GM23248 (cell line): ENCODE data around the gene PRR29.

Experiments
- EZH2 ChIP-seq: fragments of 200-600 bp; sonication (generic); IDR thresholded peaks from 2 replicates; pipeline ENCODE4 v1.6.1; 2018; ENCODE audit warnings: antibody characterized with exemption, mild to moderate bottlenecking; ENCODE audit not compliant: insufficient read depth, poor library complexity, severe bottlenecking
- EZH2phosphoT487 ChIP-seq: fragments of 200-600 bp; sonication (generic); IDR thresholded peaks from 2 replicates; pipeline ENCODE4 v1.6.1; 2018; ENCODE audit warnings: antibody characterized with exemption, moderate library complexity, mild to moderate bottlenecking, low read depth; ENCODE audit not compliant: insufficient read depth

DNA sequence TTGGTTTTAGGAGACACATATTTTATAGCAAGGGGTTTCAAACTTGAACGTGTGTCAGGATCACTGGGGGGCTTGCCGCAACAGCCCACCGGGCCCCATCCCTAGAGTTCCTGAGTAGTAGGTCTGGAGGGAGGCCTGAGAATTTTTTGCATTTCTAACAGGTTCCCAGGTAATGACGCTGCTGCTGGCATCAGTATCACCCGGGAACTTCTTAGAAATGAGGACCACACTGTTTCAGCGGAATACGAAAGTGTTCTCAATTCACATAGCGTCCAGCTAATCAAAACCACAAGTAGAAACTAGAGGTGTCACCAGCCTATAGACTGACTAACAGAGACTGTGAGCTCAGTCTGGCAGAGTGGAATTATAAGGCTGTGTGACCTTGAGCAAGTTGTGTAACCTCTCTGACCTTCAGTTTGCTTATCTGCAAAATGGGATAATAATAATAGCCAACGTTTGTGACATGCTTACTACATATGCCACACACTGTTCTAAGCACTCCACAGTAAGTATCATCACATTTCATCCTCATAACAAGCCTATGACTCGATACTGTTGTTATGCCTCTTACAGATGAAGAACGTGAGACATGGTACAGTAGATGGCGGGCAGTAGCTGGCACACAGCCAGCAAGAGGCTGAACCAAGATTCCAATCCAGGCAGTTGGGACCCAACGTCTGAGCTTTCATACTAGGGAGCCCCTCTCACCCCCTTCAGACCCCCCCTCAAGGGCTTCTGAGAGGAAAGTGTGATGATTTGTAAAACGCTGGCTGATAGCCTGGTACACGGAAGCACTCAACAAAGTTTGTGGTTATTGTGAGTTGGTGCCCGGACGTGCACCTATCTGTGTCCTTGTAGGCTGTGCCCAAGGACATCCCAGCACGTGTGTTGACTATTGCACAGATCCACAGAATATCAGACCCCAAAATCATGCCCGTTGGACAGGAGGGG lies 26.9 kb downstream of the PRR29 start:
- TF ChIP-seq EZH2 (no peak), EZH2phosphoT487 (no peak)
